Measurements from ENCODE around the gene SUPT4H1.

The SUPT4H1 gene

GRCh38 chr17:58302919-58303585, 48.9 kb downstream of the SUPT4H1 start:
- no peak for DNase-seq

DNA sequence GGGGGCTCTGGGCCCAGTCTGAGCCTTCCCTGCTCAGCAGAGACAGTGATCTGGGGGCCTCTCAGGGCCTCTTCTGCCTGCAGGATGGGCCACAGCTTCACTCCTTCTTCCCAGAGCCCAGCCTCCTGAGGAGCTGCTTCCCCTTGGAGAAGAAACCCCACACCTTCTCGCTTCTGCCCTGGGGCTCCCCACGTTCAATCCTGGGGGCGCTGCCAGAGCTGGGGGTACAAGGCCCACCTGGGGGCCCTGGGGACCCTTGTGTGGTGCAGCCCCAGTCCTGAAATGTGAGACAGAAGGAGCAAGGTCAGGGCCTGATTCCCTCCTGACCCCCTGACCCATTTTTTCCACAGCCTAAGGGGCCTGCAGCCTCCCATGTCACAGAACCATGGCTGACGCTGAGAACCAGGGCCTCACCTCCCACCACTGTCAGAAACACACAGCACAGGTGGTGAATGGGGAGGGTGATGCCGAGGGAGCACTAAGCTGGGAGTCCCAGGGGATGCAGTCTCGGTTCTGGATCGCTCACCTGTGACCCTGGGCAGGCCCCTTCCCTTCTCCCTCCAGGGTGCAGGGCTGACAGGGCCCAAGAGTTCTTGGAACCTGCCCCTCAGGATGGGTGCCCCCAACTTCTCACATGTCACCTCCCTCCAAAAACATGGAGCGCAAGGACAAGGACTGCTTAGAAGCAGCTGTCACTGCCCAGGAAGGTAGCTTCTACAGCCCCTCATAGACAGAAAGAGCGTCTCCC, 49.7 kb downstream of the SUPT4H1 start:
- no peak for DNase-seq

- no peak for DNase-seq
Observed at GRCh38 chr17:58301504-58302150, 50.4 kb downstream of the SUPT4H1 start.

DNA sequence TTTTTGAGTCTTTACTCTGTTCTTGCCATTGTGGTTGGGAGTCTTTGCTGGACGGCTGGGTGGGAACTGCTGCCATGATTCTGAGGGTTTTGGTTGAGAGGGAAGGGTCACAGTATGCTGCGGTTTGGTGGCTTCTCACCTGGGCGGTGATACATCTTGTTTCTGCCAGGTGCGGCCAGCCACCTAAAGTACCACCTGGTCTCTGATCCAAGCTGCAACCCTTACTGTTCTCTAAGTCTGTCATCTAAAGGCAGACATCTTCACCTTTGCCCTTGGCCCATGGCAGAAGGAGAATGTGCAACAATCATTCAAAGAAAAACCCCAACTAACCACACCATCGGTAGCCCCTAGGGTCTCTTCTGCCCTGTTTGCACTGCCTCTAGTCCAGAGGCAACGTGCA, 51.7 kb downstream of the SUPT4H1 start:
- no peak for DNase-seq

Data from NCI-H510A (cell line).